Measurements from ENCODE around the gene FOXI2.

Gene FOXI2

DNA sequence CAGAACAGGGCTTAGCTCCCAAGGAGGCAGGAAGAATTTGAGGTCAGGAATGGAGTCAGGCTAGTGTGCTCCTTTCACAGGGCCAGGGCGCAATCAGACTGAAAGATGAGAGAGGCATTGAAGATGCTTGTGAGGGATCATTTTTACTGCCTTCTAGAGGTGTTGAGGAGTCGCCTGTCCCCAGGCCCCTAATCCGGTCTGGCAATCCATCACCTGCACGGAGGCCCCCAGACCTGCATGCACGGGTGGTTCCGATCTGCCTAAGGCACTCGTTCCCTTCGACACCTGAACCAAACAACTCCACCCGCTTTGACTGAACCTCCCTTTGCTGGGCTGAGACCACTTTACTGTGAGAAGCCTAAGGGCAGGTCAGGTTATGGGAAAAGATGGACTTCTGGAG, 8.0 kb downstream of the FOXI2 start:
- FAIRE-seq: no peak

DNA sequence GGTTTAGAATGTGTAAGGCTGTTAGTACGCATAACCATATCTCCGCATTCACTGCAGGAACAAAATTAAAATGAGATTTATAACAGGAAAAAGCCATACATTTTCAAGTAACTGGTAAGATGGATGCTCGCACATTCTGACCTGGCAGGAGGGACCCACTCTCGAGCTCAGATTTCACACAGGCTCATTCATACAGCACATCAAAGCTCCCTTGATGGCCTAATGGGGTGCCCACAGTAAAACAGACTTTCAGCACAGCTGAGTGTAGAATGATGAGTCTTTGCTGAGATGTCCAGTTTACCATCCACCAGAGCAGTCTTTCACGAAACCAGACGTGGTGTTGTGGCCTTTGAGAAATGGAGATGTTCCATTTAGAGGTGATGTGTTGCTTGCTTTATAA, 8.9 kb downstream of the FOXI2 start:
- FAIRE-seq: no peak

- no peak for FAIRE-seq
These were observed 18.8 kb downstream of the FOXI2 start for GRCh38 chr10:127755753-127756152.

GRCh38 chr10:127756264-127756663, 19.3 kb downstream of the FOXI2 start:
- FAIRE-seq: no peak

GRCh38 chr10:127757033-127757432, 20.0 kb downstream of the FOXI2 start:
- no peak for FAIRE-seq

DNA sequence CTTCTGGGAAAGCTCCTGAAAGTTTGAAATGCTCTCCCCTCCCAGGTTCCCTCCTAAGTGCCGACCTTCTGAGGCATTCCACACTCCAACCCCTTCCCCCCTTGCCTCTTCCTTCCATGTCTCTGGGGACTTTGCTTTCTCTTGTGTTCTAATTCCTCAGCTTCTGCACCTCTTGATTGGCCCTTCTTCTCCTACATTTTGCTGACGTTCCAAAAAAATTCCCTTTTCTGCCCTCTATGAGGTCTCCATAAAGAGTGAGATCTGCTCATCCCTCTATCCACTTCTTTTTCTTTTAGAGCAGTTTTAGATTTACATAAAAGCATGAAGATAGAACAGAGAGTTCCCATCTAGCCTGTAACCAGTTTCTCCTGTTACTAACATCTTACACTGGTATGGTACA, 22.3 kb downstream of the FOXI2 start:
- no peak for FAIRE-seq

- no peak for FAIRE-seq
These were observed 25.9 kb downstream of the FOXI2 start for GRCh38 chr10:127762925-127763324.

DNA sequence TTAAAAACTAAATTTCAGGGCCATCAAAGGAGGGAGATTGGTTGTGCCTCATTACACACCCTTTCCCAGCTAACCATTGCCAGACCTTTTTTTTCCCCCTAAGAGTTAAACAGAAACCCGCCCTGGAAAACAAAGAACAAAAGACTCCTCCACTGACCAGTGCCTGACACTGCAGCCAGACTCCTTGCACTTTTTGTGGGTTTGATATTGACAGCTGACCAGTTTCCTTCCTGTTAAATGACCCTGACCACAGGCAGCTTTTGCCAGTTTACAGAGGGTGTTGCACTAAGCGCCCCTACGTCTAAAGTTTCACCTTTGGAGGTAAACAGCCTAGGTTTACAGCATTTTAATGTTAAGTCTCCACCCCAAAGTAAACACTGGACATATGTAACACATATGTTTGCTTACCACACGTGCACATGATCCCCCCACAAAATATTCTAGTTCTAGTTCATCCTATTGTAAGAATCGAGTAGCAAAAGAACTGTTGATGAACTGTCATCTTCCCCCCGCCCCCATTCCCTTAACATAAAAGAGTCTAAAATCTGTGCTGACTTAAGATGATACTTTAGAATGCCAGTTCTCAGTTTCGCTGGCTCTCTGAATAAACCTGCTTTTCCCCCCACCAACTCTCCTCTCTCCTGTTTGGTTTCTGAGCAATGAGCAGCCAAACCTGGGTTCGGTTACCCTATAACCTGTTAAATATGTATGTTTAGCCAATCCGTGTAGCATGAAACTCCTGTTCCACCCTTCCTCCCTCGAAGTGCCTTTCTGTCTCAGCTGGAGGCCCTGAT, 38.0 kb downstream of the FOXI2 start:
- FAIRE-seq: no peak

DNA sequence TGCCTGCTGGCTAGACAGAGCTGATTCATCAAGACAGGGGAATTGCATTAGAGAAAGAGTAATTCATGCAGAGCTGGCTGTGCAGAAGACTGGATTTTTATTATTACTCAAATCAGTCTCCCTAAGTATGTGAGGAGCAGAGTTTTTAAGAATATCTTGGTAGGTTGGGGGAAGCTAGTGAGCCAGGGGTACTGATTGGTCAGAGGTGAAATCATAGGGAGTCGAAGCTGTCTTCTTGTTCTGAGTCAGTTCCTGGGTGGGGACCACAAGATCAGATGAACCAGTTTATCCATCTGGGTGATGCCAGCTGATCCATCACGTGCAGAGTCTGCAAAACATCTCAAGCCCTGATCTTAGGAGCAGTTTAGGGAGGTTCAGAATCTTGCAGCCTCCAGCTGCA, 39.8 kb downstream of the FOXI2 start:
- no peak for FAIRE-seq

GRCh38 chr10:127781412-127781811, 44.4 kb downstream of the FOXI2 start:
- no peak for FAIRE-seq

- no peak for FAIRE-seq
These were observed 50.9 kb downstream of the FOXI2 start for GRCh38 chr10:127787873-127788272.

DNA sequence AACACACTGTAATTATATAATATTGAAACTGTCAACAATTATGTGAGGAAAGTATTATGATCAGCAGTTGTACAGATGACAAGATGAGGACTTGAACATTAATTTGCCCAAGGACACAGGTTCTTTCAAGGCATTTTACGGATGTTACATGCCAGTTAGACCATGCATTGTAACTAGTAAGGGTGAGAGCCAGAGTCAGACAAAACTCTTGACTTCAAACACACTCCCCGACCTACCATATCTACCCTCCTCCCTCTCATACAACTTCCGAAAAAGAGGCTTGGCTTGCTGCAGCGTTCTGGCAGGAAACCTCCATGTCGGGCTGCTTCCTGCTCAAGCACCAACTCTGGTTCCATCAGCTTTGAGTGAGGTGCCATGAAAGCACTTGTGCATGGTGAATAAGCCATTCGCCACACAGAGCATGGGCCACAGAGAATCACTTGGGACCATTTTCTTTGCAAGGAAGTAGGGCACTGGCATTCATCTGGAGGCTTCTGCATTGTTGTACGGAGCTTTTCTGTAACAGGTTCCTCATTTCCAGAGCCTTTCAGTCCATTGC, 53.2 kb downstream of the FOXI2 start:
- no peak for FAIRE-seq
